ACHN (cell line): ENCODE results near the gene CYP11A1.

Source experiments
- DNase-seq: peaks from one replicate; pipeline ENCODE4 v3.0.0-alpha.2; 2015
- in situ Hi-C: cut with HindIII; loops from 2 replicates; pipeline ENCODE4 v1.10.0; 2017; ENCODE audit warnings: low sequenced_read_pairs, low pct_ligation_motif_present, low pct_unique_long_range_greater_than_20kb

CYP11A1 gene

GRCh38 chr15:74318376-74319137, 48.9 kb downstream of the CYP11A1 start:
- DNase-seq: no peak
- in situ Hi-C loops: no loop called here

DNA sequence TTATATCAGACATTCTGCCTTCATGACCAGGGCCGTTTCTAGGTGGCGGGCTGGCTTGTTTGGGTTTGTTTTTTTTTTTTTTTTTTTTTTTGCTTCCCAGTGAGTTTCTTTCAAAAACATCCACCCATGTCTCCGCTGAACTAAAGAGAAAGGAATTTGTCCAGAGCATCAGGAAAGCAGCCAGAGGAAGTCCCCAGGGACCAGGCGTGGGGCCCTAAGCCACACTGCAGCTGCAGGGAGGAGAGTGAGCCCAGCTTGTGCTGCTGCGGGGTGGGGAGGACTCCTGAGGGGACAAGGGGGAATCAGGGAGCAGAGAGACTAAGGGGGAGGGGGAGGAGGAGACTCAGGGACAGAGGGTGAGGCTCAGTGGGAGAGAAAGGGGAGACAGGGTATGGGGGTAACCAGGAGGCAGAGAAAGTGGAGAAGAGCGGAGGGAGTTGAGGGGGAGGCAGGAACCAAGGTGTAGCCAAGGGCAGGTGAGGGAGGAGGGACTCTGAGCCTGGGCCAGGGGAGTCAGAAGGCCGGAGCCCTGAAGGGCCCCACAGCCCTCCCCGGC, 49.5 kb downstream of the CYP11A1 start:
- in situ Hi-C loops: no loop called here
- DNase-seq: peak; percentile 81

DNA sequence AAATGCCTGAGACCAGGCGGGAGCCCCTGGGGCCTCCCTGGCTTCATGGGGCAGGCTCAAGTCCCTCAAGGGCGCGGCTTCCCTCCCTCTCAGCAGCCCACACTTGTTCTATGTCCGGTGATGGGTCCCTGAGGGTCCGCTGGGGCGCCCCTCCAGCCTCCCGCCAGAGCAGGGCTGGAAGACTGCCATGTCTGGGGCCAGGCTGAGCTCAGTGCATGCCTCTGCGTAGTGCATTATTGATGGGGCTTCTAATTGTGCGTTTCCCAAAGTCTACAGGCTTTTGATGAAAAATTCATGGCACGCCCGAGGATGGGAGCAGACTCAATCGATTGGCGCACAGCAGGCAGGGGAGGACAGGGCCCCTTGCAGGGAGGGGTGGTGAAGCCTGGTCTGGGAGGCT, 51.3 kb downstream of the CYP11A1 start:
- in situ Hi-C loops: no loop called here
- no peak for DNase-seq

DNA sequence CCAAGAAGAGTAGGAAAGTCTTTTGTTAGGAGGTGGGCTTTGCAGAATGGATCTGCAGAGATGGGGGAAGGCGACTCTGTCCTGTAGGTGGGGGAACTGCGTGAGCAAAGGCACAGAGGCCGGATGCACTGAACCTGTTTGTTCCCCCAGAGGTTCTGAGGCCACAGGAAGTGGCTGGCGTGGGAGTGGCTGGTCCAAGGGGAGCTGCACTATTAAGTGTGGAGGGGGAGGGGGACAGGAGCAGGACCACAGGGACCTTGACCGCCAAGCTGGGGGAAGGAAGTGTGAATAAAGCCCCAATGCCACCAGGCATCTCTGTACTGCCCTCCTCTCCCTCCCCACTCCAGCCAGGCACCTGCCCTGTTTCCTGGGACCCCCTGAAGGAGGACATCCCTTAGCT, 51.8 kb downstream of the CYP11A1 start:
- DNase-seq: no peak
- in situ Hi-C loops: no loop called here

- DNase-seq: peak; percentile 8
- in situ Hi-C loops: no loop called here
Observed at GRCh38 chr15:74314795-74315438, 52.5 kb downstream of the CYP11A1 start.

DNA sequence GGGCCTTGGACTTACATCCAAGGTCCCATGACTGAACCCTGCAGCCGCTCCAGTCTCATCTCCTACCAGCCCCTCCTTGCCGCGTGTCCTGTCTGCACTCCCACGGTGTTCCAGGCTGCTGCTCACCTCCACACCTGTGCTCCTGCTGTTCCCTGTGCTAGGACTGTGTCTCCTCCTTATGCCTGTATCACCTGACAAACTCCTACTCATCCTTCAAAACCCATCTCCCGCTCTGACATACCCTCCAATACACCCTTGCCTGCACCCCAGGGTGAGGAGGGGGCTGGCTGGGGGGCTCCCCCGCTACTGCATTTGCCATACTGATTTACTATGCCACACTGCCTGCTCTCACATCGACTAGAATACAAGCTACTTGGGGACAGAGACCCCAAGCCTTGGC, 53.6 kb downstream of the CYP11A1 start:
- in situ Hi-C loops: no loop called here
- DNase-seq: no peak

DNA sequence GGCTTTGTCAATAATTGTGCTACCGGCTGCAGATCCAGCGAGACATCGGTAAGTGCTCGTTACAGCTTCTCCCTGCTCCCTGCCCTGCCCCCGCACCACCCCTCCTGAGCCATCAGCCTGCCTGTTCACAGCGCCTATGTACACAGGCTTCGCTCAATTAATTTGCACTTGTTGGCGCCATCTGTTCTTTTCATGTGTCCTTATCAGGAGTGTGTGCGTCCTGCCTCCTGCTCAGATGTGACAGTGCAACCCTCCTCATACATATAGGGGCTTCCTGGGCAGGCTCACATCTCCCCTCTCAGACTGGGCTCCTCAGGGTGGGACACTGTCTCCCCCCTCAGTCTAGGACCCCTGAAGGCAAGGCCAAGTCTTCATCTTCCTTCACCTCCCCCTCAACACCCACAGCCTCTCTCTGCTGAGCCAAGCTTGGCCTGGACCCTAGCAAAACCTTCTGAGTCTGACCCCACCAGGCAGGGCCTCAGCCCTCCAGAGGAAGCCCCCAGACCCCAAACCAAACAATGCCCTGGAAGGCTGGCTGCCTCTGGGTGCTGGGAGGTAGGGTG, 54.9 kb downstream of the CYP11A1 start:
- no peak for DNase-seq
- in situ Hi-C loops: no loop called here

- in situ Hi-C loops: no loop called here
- peak; percentile 33 for DNase-seq
Observed at GRCh38 chr15:74311734-74312444, 55.6 kb downstream of the CYP11A1 start.

DNA sequence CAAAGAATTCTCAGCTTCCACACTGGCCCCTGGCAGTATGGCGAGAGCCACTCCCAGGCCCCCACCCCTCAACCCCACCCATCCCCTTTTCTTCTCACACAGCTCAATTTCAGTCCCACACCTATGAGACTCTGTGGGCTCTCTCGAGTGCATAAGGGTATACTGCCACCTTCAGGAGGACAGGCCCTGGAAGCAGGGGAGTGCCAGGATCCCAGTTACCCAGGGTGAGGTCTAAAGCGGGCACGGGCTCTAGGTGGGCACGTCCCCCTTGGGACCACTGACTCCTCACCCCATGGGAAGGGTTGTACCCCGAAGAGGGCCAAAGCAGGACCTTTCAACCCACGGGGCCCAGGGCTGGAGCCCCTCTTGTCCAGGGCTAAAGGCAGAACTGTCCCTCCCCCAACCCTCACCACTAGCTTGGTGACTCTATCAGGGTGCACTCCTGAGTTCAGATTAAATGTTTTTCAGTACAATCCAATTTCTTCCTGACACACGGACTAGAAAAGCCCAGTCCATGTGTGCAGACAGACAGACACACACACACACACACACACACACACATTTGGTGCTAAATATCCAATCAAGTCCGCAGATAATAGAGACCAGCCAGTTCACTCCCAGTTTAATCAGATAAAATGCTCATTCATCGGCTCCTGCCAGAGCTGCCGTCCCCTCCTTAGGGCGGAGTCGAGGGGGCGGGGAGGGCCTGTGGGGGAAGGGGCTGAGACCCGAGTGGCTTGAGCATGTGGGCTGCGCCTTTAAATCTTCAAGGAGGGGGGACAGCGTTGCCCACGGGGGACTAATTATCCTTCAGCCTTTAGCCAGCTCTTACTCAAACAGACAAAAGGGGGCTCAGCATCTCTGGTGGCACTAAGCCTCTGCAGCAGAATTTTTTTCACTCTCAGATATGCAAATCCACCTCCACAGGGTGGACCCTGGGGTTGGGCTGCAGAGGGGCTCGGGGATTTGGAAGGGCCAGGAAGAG, 59.3 kb downstream of the CYP11A1 start:
- peak; percentile 66 for DNase-seq
- in situ Hi-C loops: no loop called here

DNA sequence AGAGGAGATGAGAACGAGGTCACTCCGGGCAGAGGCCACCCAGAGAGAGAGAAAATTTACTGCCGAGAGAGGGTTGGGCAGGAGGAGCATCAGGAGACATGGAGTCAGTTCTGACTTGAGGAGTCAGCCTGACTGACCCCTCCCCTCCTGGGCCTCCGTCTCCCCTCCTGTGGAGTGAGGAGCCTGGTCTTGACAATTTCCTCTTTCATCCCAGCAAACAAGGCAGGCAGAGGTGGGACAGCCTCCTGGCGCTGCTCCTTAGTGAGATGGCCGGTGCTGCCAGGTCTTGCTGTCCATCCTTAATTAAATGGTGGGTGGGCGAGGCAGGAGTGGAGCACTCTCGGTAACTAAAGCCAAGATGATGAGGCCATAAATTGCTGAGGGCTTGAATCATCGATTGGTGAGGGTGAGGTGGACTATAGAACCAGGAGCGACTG, 60.6 kb downstream of the CYP11A1 start:
- DNase-seq: no peak
- in situ Hi-C loops: no loop called here

DNA sequence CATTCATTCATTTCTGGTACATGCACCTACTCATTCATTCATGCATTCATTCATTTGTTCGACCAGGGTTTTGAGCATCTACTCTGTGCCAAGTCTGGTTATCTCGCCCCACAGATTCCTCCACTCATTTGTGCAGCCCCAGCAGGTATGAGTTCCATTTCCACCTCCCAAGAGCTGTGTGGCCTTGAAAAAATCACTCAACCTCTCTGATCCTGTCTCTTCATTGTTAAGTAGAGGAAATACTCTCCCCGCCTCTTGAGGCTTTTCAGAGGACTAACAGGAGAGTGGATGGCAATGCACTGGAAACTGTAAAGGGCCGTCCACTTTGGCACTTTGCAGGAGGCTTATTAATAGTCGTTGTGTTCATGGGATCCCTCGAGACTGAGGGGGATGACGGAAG, 61.8 kb downstream of the CYP11A1 start:
- in situ Hi-C loops: no loop called here
- no peak for DNase-seq

- no peak for DNase-seq
- in situ Hi-C loops: no loop called here
Observed at GRCh38 chr15:74304431-74304830, 63.0 kb downstream of the CYP11A1 start.

DNA sequence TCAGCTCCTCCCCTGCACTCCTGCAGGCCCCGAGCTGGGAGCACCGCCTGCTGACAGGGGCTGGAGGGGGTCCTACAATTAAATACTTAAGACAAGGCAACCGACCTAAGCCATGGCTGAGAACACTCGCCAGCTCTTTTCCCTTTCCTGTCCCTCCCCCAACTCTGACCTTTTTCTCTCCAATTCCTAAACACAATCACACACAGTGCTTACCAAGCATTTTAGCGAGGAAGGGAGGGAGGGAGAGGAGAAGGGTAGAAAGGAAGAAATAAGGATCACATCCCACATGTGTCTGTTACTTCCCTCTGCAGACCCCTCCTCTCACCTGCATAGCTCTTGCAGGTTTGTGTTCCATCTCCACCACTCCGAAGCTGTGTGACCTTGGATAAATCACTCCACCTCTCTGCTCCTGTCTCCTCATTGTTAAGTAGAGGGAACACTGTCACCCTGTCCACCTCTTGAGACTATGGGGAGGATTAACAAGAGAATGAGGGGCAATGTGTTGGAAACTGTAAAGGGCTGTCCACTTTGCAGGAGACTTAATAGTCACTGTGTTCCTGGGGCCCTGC, 63.6 kb downstream of the CYP11A1 start:
- DNase-seq: no peak
- in situ Hi-C loops: no loop called here

- DNase-seq: peak; percentile 38
- in situ Hi-C loops: no loop called here
Observed at GRCh38 chr15:74302821-74303359, 64.6 kb downstream of the CYP11A1 start.

DNA sequence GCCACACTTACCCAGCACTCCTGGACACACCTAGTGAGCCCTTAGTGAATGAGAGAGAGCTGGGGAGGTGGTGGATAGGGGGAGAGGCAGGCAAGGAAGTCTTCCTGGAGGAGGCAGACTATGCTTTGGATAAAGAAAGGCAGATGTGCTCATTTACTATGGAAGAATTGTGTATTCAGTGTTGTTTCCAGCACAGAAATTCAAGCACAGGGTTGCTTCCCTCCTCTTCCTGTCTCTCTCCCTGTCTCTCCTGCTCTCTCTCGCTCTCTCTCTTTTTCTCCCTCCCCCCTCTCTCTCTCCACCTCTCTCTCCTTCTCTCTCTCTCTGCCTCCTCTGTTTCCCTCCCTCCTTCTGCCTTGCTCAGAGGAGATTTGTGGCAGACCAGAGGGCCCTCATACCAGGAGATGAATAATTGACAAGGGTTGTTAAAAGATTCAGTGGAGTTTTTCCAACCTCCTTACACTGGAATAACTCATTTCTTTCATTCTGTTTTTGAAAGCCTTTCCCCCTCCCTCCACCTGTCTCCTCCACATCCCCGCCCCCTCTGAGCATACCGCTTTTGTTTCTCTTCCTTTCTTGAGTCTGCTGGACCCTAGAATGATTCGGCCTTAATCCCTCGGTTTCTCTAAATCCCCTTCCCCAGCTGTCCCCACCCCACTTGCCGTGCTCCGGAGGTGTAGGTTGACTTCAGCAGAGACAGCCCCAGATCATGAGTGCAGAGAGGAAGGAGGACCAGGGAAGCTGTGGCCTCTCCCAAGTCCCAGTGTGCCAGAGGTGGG, 65.7 kb downstream of the CYP11A1 start:
- DNase-seq: no peak
- in situ Hi-C loops: no loop called here

- DNase-seq: no peak
- in situ Hi-C loops: no loop called here
Observed at GRCh38 chr15:74300057-74300795, 67.2 kb downstream of the CYP11A1 start.
